H1 (cell line): ENCODE data around the gene C3orf18. TPM values are rescaled to one million over a fixed set of nuclear protein-coding genes. Genes with fewer than 3 reads are reported as not detected.

Experiments
- CTCF ChIA-PET: fragments of 300-600 bp; sonication (Branson Sonifier 250); formaldehyde crosslinking; loops from one replicate; lab custom pipeline; 2021; ENCODE audit not compliant: partially characterized antibody; lab: Charles Lee
- POLR2A ChIA-PET: fragments of 300-600 bp; sonication (Branson Sonifier 250); formaldehyde crosslinking; loops from one replicate; lab custom pipeline; 2021; ENCODE audit warnings: inconsistent platforms; ENCODE audit not compliant: partially characterized antibody; lab: Charles Lee
- DNase-seq, 2 experiments: peaks; one replicate each; pipeline versions ENCODE4 v3.0.0 to v3.0.0-alpha.2; 2010 to 2022; ENCODE audit warnings: low spot score in 2 of 2, low read depth in 1 of 2, mixed read lengths in 1 of 2
- FAIRE-seq: peaks from 2 replicates; lab custom pipeline; 2011; peaks lifted over from hg19 to GRCh38; lab: Jason Lieb, UNC
- H2AFZ ChIP-seq: 2 replicates; pipeline ENCODE4 v1.8.1; 2012; ENCODE audit warnings: low read length, inconsistent platforms
- H2AK5ac ChIP-seq: 2 replicates; pipeline ENCODE4 v1.6.1; 2013; ENCODE audit warnings: low read depth, low read length
- H2BK120ac ChIP-seq: replicated peaks from 2 replicates; pipeline ENCODE3; 2013; ENCODE audit warnings: low read depth, low read length, inconsistent platforms
- H2BK12ac ChIP-seq: 2 replicates; pipeline ENCODE4 v1.6.1; 2013; ENCODE audit warnings: low read depth, low read length
- H2BK15ac ChIP-seq: 2 replicates; pipeline ENCODE4 v1.6.1; 2013; ENCODE audit warnings: low read length
- H2BK20ac ChIP-seq: 2 replicates; pipeline ENCODE4 v1.6.1; 2013; ENCODE audit warnings: low read length
- H2BK5ac ChIP-seq: 2 replicates; pipeline ENCODE4 v1.6.1; 2013; ENCODE audit warnings: low read depth, low read length
- H3K14ac ChIP-seq: 2 replicates; pipeline ENCODE4 v1.6.1; 2013; ENCODE audit warnings: inconsistent platforms; ENCODE audit not compliant: insufficient read length
- H3K18ac ChIP-seq: 2 replicates; pipeline ENCODE4 v1.6.1; 2013; ENCODE audit warnings: low read length; ENCODE audit errors: extremely low read depth
- H3K23ac ChIP-seq: 2 replicates; pipeline ENCODE4 v1.6.1; 2013; ENCODE audit warnings: inconsistent platforms; ENCODE audit not compliant: insufficient read length
- H3K23me2 ChIP-seq: 2 replicates; pipeline ENCODE4 v1.6.1; 2013; ENCODE audit warnings: low read depth, low read length
- H3K27ac ChIP-seq: 2 replicates; pipeline ENCODE4 v1.6.1; 2011; ENCODE audit warnings: low read depth, low read length, inconsistent platforms
- H3K27me3 ChIP-seq, 4 experiments: replicated peaks in 1 of 4; 1 replicate in 1 of 4; 2 replicates in 3 of 4; pipeline versions ENCODE4 v1.6.1 to v1.8.1; 2011 to 2013; ENCODE audit warnings: low read length in 3 of 4, mild to moderate bottlenecking in 3 of 4, inconsistent platforms in 2 of 4, mixed read lengths in 2 of 4, moderate library complexity in 1 of 4; ENCODE audit not compliant: control insufficient read depth in 3 of 4, insufficient read depth in 3 of 4; ENCODE audit errors: extremely low read depth in 1 of 4
- H3K36me3 ChIP-seq, 4 experiments: 2 replicates each; pipeline versions ENCODE4 v1.6.1 to v1.8.1; 2011 to 2013; ENCODE audit warnings: mild to moderate bottlenecking in 4 of 4, low read length in 3 of 4, moderate library complexity in 2 of 4, control low read depth in 1 of 4, inconsistent platforms in 1 of 4; ENCODE audit not compliant: insufficient read depth in 4 of 4, control insufficient read depth in 2 of 4
- H3K4ac ChIP-seq: replicated peaks from 2 replicates; pipeline ENCODE3; 2013; ENCODE audit warnings: low read length, low read depth, mixed read lengths, inconsistent platforms; ENCODE audit not compliant: insufficient read length
- H3K4me1 ChIP-seq, 4 experiments: replicated peaks in 1 of 4; 1 replicate in 1 of 4; 2 replicates in 3 of 4; pipeline versions ENCODE4 v1.6.1 to v1.8.1; 2011 to 2013; ENCODE audit warnings: low read length in 3 of 4, inconsistent platforms in 2 of 4, mixed read lengths in 1 of 4; ENCODE audit not compliant: insufficient read depth in 4 of 4, control insufficient read depth in 3 of 4
- H3K4me2 ChIP-seq, 2 experiments: 2 replicates each; pipeline versions ENCODE4 v1.6.1 to v1.8.1; 2011 to 2013; ENCODE audit warnings: low read depth in 2 of 2, low read length in 2 of 2, control low read depth in 1 of 2, inconsistent platforms in 1 of 2, mild to moderate bottlenecking in 1 of 2; ENCODE audit not compliant: insufficient read depth in 1 of 2
- H3K4me3 ChIP-seq, 4 experiments: fragments of 200-600, 300-600 bp in 1 of 4; sonication (generic), shearing (Covaris generic), sonication (Bioruptor Twin) in 1 of 4; 2 replicates each; pipeline versions ENCODE4 v1.5.1 to v1.8.1; 2011 to 2016; ENCODE audit warnings: low read length in 4 of 4, low read depth in 3 of 4, control low read depth in 2 of 4, inconsistent platforms in 2 of 4, mild to moderate bottlenecking in 2 of 4, mixed read lengths in 1 of 4, moderate library complexity in 1 of 4; ENCODE audit not compliant: insufficient read depth in 2 of 4; ENCODE audit errors: extremely low read depth in 1 of 4
- H3K56ac ChIP-seq: replicated peaks from 2 replicates; pipeline ENCODE3; 2013; ENCODE audit warnings: low read depth, mild to moderate bottlenecking, mixed read lengths, low read length, inconsistent platforms; ENCODE audit not compliant: insufficient read length
- H3K79me1 ChIP-seq: 2 replicates; pipeline ENCODE4 v1.6.1; 2013; ENCODE audit warnings: low read depth, low read length, control low read depth
- H3K79me2 ChIP-seq, 2 experiments: 2 replicates each; pipeline versions ENCODE4 v1.6.1 to v1.8.1; 2012 to 2013; ENCODE audit warnings: low read length in 2 of 2, mild to moderate bottlenecking in 2 of 2, inconsistent platforms in 1 of 2; ENCODE audit not compliant: insufficient read depth in 2 of 2, control insufficient read depth in 1 of 2
- H3K9ac ChIP-seq, 4 experiments: replicated peaks in 1 of 4; 1 replicate in 1 of 4; 2 replicates in 3 of 4; pipeline versions ENCODE4 v1.6.1 to v1.8.1; 2011 to 2013; ENCODE audit warnings: low read depth in 3 of 4, low read length in 3 of 4, control low read depth in 2 of 4, mild to moderate bottlenecking in 2 of 4, moderate library complexity in 2 of 4, inconsistent platforms in 1 of 4; ENCODE audit errors: extremely low read depth in 1 of 4
- H3K9me3 ChIP-seq, 2 experiments: 2 replicates each; pipeline versions ENCODE4 v1.6.1 to v1.8.1; 2012 to 2013; ENCODE audit warnings: mild to moderate bottlenecking in 2 of 2, moderate library complexity in 2 of 2, control low read depth in 1 of 2, inconsistent platforms in 1 of 2, low read depth in 1 of 2, low read length in 1 of 2, mixed read lengths in 1 of 2; ENCODE audit not compliant: insufficient read depth in 2 of 2
- H4K20me1 ChIP-seq, 2 experiments: replicated peaks in 1 of 2; 2 replicates each; pipeline versions ENCODE3 to v1.8.1; 2011 to 2013; ENCODE audit warnings: inconsistent platforms in 2 of 2, low read length in 2 of 2, mild to moderate bottlenecking in 1 of 2; ENCODE audit not compliant: insufficient read depth in 2 of 2, control insufficient read depth in 1 of 2
- H4K5ac ChIP-seq: 2 replicates; pipeline ENCODE4 v1.6.1; 2013; ENCODE audit warnings: low read length, low read depth, mixed read lengths, inconsistent platforms; ENCODE audit not compliant: insufficient read length
- H4K8ac ChIP-seq: 2 replicates; pipeline ENCODE4 v1.8.0; 2013; ENCODE audit warnings: mild to moderate bottlenecking, moderate library complexity, low read length, inconsistent platforms; ENCODE audit not compliant: insufficient read depth; ENCODE audit errors: extremely low read depth
- H4K91ac ChIP-seq: replicated peaks from 2 replicates; pipeline ENCODE3; 2013; ENCODE audit warnings: low read length, mixed read lengths, inconsistent platforms; ENCODE audit not compliant: insufficient read length
- ASH2L ChIP-seq: fragments of 200-600, 300-600 bp; sonication (generic); IDR thresholded peaks from one replicate; pipeline ENCODE4 v1.7.1; 2017; ENCODE audit warnings: low read length
- CBX5 ChIP-seq: fragments of 300-800, 300-1000 bp; sonication (generic); IDR thresholded peaks from 2 replicates; pipeline ENCODE4 v1.7.1; 2016; ENCODE audit warnings: antibody characterized with exemption, low read length, low read depth
- CHD1 ChIP-seq: IDR thresholded peaks from 2 replicates; pipeline ENCODE4 v1.6.1; 2012; ENCODE audit warnings: low read depth, low read length, improper control_type of control experiment
- CREB1 ChIP-seq: IDR thresholded peaks from 2 replicates; pipeline ENCODE4 v1.6.1; 2012; ENCODE audit warnings: inconsistent platforms
- FOSL1 ChIP-seq: IDR thresholded peaks from 2 replicates; pipeline ENCODE4 v1.6.1; 2011; ENCODE audit warnings: mild to moderate bottlenecking, low read depth, low read length, moderate library complexity; ENCODE audit not compliant: insufficient read depth
- GABPA ChIP-seq: IDR thresholded peaks from 2 replicates; pipeline ENCODE4 v1.6.1; 2011; ENCODE audit warnings: mild to moderate bottlenecking, low read length, moderate library complexity, borderline replicate concordance; ENCODE audit not compliant: insufficient read depth
- KDM4A ChIP-seq: IDR thresholded peaks from one replicate; pipeline ENCODE4 v1.7.1; 2012; ENCODE audit warnings: low read depth, mild to moderate bottlenecking, moderate library complexity, low read length, inconsistent platforms; ENCODE audit not compliant: severe bottlenecking
- KDM5A ChIP-seq: fragments of 200-600 bp; IDR thresholded peaks from 2 replicates; pipeline ENCODE4 v1.7.1; 2012; ENCODE audit warnings: mild to moderate bottlenecking, low read length, inconsistent platforms, mixed read lengths
- POU5F1 ChIP-seq: IDR thresholded peaks from 2 replicates; pipeline ENCODE4 v1.6.1; 2011; ENCODE audit warnings: low read depth, mild to moderate bottlenecking, low read length, moderate library complexity
- RNF2 ChIP-seq: fragments of 200-900, 300-1000 bp; sonication (generic); IDR thresholded peaks from 2 replicates; pipeline ENCODE4 v1.7.1; 2016; ENCODE audit warnings: borderline replicate concordance, low read depth, mild to moderate bottlenecking, antibody characterized with exemption, low read length; ENCODE audit not compliant: poor library complexity, severe bottlenecking; ENCODE audit errors: missing control alignments
- SAP30 ChIP-seq: fragments of 300-600 bp; sonication (generic); IDR thresholded peaks from 2 replicates; pipeline ENCODE4 v1.7.1; 2012; ENCODE audit warnings: low read length, moderate library complexity, mild to moderate bottlenecking, inconsistent platforms; ENCODE audit not compliant: insufficient read depth, insufficient replicate concordance
- SIRT6 ChIP-seq: IDR thresholded peaks from one replicate; pipeline ENCODE4 v1.7.1; 2012; ENCODE audit warnings: low read length, inconsistent platforms
- TAF1 ChIP-seq: IDR thresholded peaks from 2 replicates; pipeline ENCODE4 v1.6.1; 2011; ENCODE audit warnings: mild to moderate bottlenecking, low read depth, low read length
- YY1 ChIP-seq: IDR thresholded peaks from 2 replicates; pipeline ENCODE4 v1.6.1; 2011; ENCODE audit warnings: low read depth, mild to moderate bottlenecking, low read length
- WGBS, 2 experiments: shearing (Covaris generic) in 1 of 2; methylation state at CpG; one replicate each; pipeline versions ENCODE4 v1.1.6 to v1.1.7; 2013 to 2015; ENCODE audit warnings: low lambda C conversion rate in 2 of 2, mixed read lengths in 2 of 2, inconsistent platforms in 1 of 2, low coverage in 1 of 2, missing lambda C conversion rate in 1 of 2; ENCODE audit not compliant: insufficient replicate concordance in 2 of 2, insufficient coverage in 1 of 2, insufficient read length in 1 of 2; ENCODE audit errors: extremely low coverage in 1 of 2, missing lambda C conversion rate in 1 of 2; 5-methylcytosine and 5-hydroxymethylcytosine counted together
- polyA plus RNA-seq, 7 experiments: library from polyadenylated mRNA; depleted of rRNA in 3 of 7; stranded (reverse) in 5 of 7; unstranded in 2 of 7; fragments of >200 nt in 5 of 7; fragments of 200-250 nt in 2 of 7; gene quantifications; 1 replicate in 5 of 7; 2 replicates in 1 of 7; 4 replicates in 1 of 7; pipeline versions ENCODE4 v1.2.1 to v1.2.3, GENCODE V29; 2011 to 2013; ENCODE audit warnings: missing spikeins in 2 of 7, mixed read lengths in 2 of 7
- total RNA-seq: library from RNA; stranded (reverse); fragmentation: NEBNext Ultra II Directional; extraction: Animal tissue kit (Norgen Biotek cat#: 25700); gene quantifications from 2 replicates; pipeline ENCODE4 v1.2.1, GENCODE V29; 2021

C3orf18 gene
- total and polyA plus RNA-seq, 2 of the 8 experiments (the other 6 are each of a cell fraction or from before 2014, with no cell fraction given), result 7.5 to 15.0 TPM

DNA sequence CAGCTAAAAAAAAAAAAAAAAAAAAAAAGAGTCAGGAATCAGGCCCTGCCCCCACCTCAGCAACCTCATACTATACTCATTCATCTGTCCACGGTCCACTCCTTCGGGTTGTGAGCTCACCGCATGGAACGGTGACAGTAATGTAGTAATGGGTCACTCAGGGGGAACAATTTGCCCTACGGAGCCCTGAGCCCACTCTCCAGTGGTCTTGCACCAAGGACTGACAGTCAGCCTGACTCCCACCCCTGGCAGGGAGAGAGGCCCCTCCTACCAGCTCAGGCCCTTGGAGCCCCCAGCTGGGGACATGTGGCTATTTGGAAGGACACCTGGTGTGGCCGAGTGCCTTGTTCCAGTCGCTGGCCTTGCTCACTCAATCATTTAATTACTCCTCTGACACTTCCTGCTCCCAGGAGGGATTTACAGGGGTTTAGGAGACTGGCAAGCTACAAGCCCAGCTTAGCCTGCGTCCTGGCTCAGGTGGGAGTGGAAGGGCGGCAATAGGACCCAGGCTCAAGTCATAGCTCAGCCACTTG is 44.2 kb downstream of the C3orf18 start:
- H3K18ac ChIP-seq, result peak overlapping the region; percentile 48; the same call in 1 of the 2 replicates
- H4K20me1 ChIP-seq, result no peaks in the 10 kb centered on the region
- POLR2A ChIA-PET, result interaction anchor here (0.8 to 1.4 kb wide), 3 partner anchors 14 to 30 kb away, joined by 3 to 6 read pairs (median 6); no protein-coding TSS in a partner anchor
- H4K91ac ChIP-seq, result no peak overlapping the region
- H2AK5ac ChIP-seq, result no peak overlapping the region
- no peak overlapping the region for H3K27ac ChIP-seq
- H3K56ac ChIP-seq, result no peak overlapping the region
- CTCF ChIA-PET, result interaction anchor here (0.6 to 9.1 kb wide), 21 partner anchors 8 to 177 kb away, joined by 3 to 129 read pairs (median 4); partner anchors contain the start of gene HEMK1
- H3K79me2 ChIP-seq, result no peaks in the 10 kb centered on the region
- no peaks in the 10 kb centered on the region for H3K9me3 ChIP-seq
- no peak overlapping the region for H3K4me2 ChIP-seq
- no peak overlapping the region for H3K14ac ChIP-seq
- no peak overlapping the region for H2BK120ac ChIP-seq
- no peak overlapping the region for H2BK5ac ChIP-seq
- peak overlapping the region; percentile 91; the same call in 1 of the 2 replicates for H2BK20ac ChIP-seq
- FAIRE-seq, result no peak
- no peak for DNase-seq
- H3K4ac ChIP-seq, result no peak overlapping the region
- no peak overlapping the region; a peak in 1 of 7 replicates for H3K9ac ChIP-seq
- peak overlapping the region; percentile 76 for H2BK15ac ChIP-seq
- no peak overlapping the region for H4K8ac ChIP-seq
- no peak overlapping the region for H3K23ac ChIP-seq
- H3K79me1 ChIP-seq, result no peaks in the 10 kb centered on the region
- no peaks in the 10 kb centered on the region for H3K27me3 ChIP-seq
- H2BK12ac ChIP-seq, result 0 out of 2 replicates have a peak overlapping the region, but pooled peaks have one; percentile 1
- H3K4me3 ChIP-seq, result no peak overlapping the region
- no peaks in the 10 kb centered on the region for H3K36me3 ChIP-seq
- no peak overlapping the region for H4K5ac ChIP-seq
- H3K4me1 ChIP-seq, result peaks cover 3 to 39% (median 21%) of the 10 kb centered on the region in 4 experiments
- no peak overlapping the region for H2AFZ ChIP-seq
- H3K23me2 ChIP-seq, result no peaks in the 10 kb centered on the region; the same call in 1 of the 2 replicates
- 86% methylated on average over 9 of the region's 9 CpGs; no CpG with 5 or more reads in 1 of the 2 experiments for WGBS, 2 experiments
- TF ChIP-seq SIRT6 (no peak), YY1 (no peak), RNF2 (no peak), ASH2L (no peak), GABPA (no peak), KDM4A (no peak), CHD1 (no peak), FOSL1 (no peak), KDM5A (no peak), SAP30 (no peak), CBX5 (no peak), CREB1 (no peak), TAF1 (no peak), POU5F1 (no peak)
